GM23338 (cell line): ENCODE data around the gene DAGLA. TPM values are rescaled to one million over a fixed set of nuclear protein-coding genes. Genes with fewer than 3 reads are reported as not detected.

Experiments used
- ATAC-seq: fragments of 200-7000 bp; cut with Tn5 transposase; 3 replicates; pipeline ENCODE4 v1.9.1; 2020
- DNase-seq: peaks from one replicate; pipeline ENCODE4 v3.0.0-alpha.2; 2015; ENCODE audit warnings: low spot score
- H2AFZ ChIP-seq: fragments of 200-600 bp; sonication (generic); 2 replicates; pipeline ENCODE4 v1.8.0; 2016; ENCODE audit warnings: antibody characterized with exemption, mild to moderate bottlenecking, moderate library complexity
- H3F3A ChIP-seq: fragments of 200-600 bp; sonication (generic); replicated peaks from 2 replicates; pipeline ENCODE4 v1.8.0; 2017; ENCODE audit warnings: antibody characterized with exemption, mixed run types, low read depth
- H3K27ac ChIP-seq: fragments of 200-600 bp; sonication (generic); 2 replicates; pipeline ENCODE4 v1.6.1; 2016; ENCODE audit warnings: low read depth
- H3K27me3 ChIP-seq: fragments of 200-600 bp; sonication (generic); 2 replicates; pipeline ENCODE4 v1.8.0; 2016; ENCODE audit warnings: mild to moderate bottlenecking, mixed run types, moderate library complexity; ENCODE audit not compliant: insufficient read depth
- H3K36me3 ChIP-seq: fragments of 200-600 bp; sonication (generic); 2 replicates; pipeline ENCODE4 v1.8.0; 2016; ENCODE audit warnings: mild to moderate bottlenecking; ENCODE audit not compliant: insufficient read depth
- H3K4me1 ChIP-seq: fragments of 200-600 bp; sonication (generic); 2 replicates; pipeline ENCODE4 v1.8.0; 2016; ENCODE audit warnings: mild to moderate bottlenecking, moderate library complexity; ENCODE audit not compliant: insufficient read depth
- H3K4me2 ChIP-seq: fragments of 200-600 bp; sonication (generic); 2 replicates; pipeline ENCODE4 v1.7.1; 2017; ENCODE audit warnings: mixed run types
- H3K4me3 ChIP-seq: fragments of 200-600 bp; sonication (generic); 2 replicates; pipeline ENCODE4 v1.6.1; 2016; ENCODE audit warnings: mixed run types
- H3K79me2 ChIP-seq: fragments of 200-600 bp; sonication (generic); replicated peaks from 2 replicates; pipeline ENCODE4 v1.8.0; 2017; ENCODE audit warnings: mild to moderate bottlenecking; ENCODE audit not compliant: insufficient read depth
- H3K9me2 ChIP-seq: fragments of 200-600 bp; sonication (generic); 2 replicates; pipeline ENCODE4 v1.8.0; 2017; ENCODE audit not compliant: insufficient read depth
- H4K20me1 ChIP-seq: fragments of 200-600 bp; sonication (generic); replicated peaks from 2 replicates; pipeline ENCODE4 v1.8.0; 2017; ENCODE audit warnings: mild to moderate bottlenecking; ENCODE audit not compliant: insufficient read depth
- H3K27ac Mint-ChIP-seq: 2 replicates; pipeline ENCODE4 v1.8.0; 2020; ENCODE audit warnings: inconsistent platforms, mild to moderate bottlenecking, moderate library complexity, mixed read lengths
- H3K27me3 Mint-ChIP-seq: 3 replicates; pipeline ENCODE4 v1.8.0; 2022; ENCODE audit warnings: low read depth, mild to moderate bottlenecking, moderate library complexity, mixed read lengths, inconsistent platforms; ENCODE audit not compliant: insufficient read depth, poor library complexity
- H3K36me3 Mint-ChIP-seq: 3 replicates; pipeline ENCODE4 v1.8.0; 2021; ENCODE audit warnings: low read depth, mild to moderate bottlenecking, inconsistent platforms, moderate library complexity, mixed read lengths
- H3K4me1 Mint-ChIP-seq: 3 replicates; pipeline ENCODE4 v1.8.0; 2020; ENCODE audit warnings: mild to moderate bottlenecking, inconsistent platforms, mixed read lengths
- H3K4me3 Mint-ChIP-seq: 3 replicates; pipeline ENCODE4 v1.8.0; 2021; ENCODE audit warnings: moderate library complexity, mild to moderate bottlenecking, inconsistent platforms, mixed read lengths
- H3K9me3 Mint-ChIP-seq: 3 replicates; pipeline ENCODE4 v1.8.0; 2020; ENCODE audit warnings: moderate library complexity, mild to moderate bottlenecking, inconsistent platforms, mixed read lengths
- CREB1 ChIP-seq: fragments of 250-450 bp; sonication (Bioruptor Pico); IDR thresholded peaks from 2 replicates; pipeline ENCODE4 v1.5.0; 2020; ENCODE audit warnings: low read depth, mild to moderate bottlenecking, moderate library complexity
- JUNB ChIP-seq: IDR thresholded peaks from one replicate; pipeline ENCODE4 v1.6.1; 2016; ENCODE audit warnings: antibody characterized with exemption; ENCODE audit not compliant: unreplicated experiment
- NANOG ChIP-seq: IDR thresholded peaks from 2 replicates; pipeline ENCODE4 v1.6.1; 2016; ENCODE audit warnings: antibody characterized with exemption, borderline replicate concordance
- POLR2AphosphoS5 ChIP-seq: IDR thresholded peaks from 2 replicates; pipeline ENCODE4 v1.6.1; 2016; ENCODE audit warnings: antibody characterized with exemption, low read depth
- STAT1 ChIP-seq: IDR thresholded peaks from one replicate; pipeline ENCODE4 v1.6.1; 2016; ENCODE audit warnings: antibody characterized with exemption; ENCODE audit not compliant: unreplicated experiment
- polyA plus RNA-seq: library from polyadenylated mRNA; unstranded; fragments of >200 nt; fragmentation: Nextera tagmentation; extraction: Ambion mirVana; gene quantifications from 2 replicates; pipeline ENCODE4 v1.2.1, GENCODE V29; 2016
- total RNA-seq: library from RNA; depleted of rRNA; stranded (reverse); fragments of >200 nt; shearing (Covaris generic); gene quantifications from 2 replicates; pipeline ENCODE4 v1.2.3, GENCODE V29; 2014
- TF ChIP-seq, protein P1 (sequence below), 2 experiments: fragments of 200-600 bp in 1 of 2; sonication (generic) in 1 of 2; conservative IDR thresholded peaks; 2 replicates each; pipeline versions ENCODE4 v1.5.1 to v1.6.1; 2016 to 2017; ENCODE audit warnings: antibody characterized with exemption in 2 of 2, low read depth in 2 of 2, mild to moderate bottlenecking in 2 of 2, moderate library complexity in 1 of 2
- TF ChIP-seq, protein P2 (sequence below): fragments of 250-450 bp; sonication (Bioruptor Pico); IDR thresholded peaks from 2 replicates; pipeline ENCODE4 v1.5.0; 2020; ENCODE audit warnings: mild to moderate bottlenecking, moderate library complexity
- TF ChIP-seq, protein P3 (sequence below): IDR thresholded peaks from one replicate; pipeline ENCODE4 v1.6.1; 2018; ENCODE audit warnings: antibody characterized with exemption; ENCODE audit not compliant: unreplicated experiment

The DAGLA gene
- total and polyA plus RNA-seq, 2 experiments from 2014 or later, result 0.55 to 2.5 TPM

DNA sequence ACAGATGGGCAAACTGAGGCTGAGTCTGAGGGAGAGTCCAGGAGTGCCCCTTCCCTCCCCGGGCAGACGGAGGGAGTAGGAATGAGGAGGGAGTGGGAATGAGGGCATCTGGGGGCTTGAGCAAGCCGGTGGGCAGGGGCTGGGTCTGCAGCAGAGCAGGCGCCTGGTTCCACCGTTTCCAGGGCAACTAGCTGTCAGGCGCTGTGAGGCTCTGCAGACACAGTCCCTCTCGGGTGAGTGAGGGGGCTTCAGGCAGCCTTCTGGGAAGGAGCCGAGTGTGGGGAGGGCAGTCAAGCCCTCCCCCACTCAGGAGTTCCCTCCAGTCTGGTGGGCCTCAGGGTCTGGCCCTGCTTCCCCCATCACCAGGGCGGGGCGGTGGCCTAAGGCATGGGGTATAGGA lies 93.2 kb downstream of the DAGLA start:
- ATAC-seq (no peak), DNase-seq (no peak)
- no peaks in the 10 kb centered on the region for H3K36me3 ChIP-seq
- H3F3A ChIP-seq, result 0 out of 2 replicates have a peak, but pooled peaks cover 2% of the 10 kb centered on the region
- TF ChIP-seq, protein P1, sequence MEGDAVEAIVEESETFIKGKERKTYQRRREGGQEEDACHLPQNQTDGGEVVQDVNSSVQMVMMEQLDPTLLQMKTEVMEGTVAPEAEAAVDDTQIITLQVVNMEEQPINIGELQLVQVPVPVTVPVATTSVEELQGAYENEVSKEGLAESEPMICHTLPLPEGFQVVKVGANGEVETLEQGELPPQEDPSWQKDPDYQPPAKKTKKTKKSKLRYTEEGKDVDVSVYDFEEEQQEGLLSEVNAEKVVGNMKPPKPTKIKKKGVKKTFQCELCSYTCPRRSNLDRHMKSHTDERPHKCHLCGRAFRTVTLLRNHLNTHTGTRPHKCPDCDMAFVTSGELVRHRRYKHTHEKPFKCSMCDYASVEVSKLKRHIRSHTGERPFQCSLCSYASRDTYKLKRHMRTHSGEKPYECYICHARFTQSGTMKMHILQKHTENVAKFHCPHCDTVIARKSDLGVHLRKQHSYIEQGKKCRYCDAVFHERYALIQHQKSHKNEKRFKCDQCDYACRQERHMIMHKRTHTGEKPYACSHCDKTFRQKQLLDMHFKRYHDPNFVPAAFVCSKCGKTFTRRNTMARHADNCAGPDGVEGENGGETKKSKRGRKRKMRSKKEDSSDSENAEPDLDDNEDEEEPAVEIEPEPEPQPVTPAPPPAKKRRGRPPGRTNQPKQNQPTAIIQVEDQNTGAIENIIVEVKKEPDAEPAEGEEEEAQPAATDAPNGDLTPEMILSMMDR (conservative IDR thresholded peaks at IDR 0.05; ENCODE audit: low read depth in 2 of 2), result no peak
- TF ChIP-seq, protein P2, sequence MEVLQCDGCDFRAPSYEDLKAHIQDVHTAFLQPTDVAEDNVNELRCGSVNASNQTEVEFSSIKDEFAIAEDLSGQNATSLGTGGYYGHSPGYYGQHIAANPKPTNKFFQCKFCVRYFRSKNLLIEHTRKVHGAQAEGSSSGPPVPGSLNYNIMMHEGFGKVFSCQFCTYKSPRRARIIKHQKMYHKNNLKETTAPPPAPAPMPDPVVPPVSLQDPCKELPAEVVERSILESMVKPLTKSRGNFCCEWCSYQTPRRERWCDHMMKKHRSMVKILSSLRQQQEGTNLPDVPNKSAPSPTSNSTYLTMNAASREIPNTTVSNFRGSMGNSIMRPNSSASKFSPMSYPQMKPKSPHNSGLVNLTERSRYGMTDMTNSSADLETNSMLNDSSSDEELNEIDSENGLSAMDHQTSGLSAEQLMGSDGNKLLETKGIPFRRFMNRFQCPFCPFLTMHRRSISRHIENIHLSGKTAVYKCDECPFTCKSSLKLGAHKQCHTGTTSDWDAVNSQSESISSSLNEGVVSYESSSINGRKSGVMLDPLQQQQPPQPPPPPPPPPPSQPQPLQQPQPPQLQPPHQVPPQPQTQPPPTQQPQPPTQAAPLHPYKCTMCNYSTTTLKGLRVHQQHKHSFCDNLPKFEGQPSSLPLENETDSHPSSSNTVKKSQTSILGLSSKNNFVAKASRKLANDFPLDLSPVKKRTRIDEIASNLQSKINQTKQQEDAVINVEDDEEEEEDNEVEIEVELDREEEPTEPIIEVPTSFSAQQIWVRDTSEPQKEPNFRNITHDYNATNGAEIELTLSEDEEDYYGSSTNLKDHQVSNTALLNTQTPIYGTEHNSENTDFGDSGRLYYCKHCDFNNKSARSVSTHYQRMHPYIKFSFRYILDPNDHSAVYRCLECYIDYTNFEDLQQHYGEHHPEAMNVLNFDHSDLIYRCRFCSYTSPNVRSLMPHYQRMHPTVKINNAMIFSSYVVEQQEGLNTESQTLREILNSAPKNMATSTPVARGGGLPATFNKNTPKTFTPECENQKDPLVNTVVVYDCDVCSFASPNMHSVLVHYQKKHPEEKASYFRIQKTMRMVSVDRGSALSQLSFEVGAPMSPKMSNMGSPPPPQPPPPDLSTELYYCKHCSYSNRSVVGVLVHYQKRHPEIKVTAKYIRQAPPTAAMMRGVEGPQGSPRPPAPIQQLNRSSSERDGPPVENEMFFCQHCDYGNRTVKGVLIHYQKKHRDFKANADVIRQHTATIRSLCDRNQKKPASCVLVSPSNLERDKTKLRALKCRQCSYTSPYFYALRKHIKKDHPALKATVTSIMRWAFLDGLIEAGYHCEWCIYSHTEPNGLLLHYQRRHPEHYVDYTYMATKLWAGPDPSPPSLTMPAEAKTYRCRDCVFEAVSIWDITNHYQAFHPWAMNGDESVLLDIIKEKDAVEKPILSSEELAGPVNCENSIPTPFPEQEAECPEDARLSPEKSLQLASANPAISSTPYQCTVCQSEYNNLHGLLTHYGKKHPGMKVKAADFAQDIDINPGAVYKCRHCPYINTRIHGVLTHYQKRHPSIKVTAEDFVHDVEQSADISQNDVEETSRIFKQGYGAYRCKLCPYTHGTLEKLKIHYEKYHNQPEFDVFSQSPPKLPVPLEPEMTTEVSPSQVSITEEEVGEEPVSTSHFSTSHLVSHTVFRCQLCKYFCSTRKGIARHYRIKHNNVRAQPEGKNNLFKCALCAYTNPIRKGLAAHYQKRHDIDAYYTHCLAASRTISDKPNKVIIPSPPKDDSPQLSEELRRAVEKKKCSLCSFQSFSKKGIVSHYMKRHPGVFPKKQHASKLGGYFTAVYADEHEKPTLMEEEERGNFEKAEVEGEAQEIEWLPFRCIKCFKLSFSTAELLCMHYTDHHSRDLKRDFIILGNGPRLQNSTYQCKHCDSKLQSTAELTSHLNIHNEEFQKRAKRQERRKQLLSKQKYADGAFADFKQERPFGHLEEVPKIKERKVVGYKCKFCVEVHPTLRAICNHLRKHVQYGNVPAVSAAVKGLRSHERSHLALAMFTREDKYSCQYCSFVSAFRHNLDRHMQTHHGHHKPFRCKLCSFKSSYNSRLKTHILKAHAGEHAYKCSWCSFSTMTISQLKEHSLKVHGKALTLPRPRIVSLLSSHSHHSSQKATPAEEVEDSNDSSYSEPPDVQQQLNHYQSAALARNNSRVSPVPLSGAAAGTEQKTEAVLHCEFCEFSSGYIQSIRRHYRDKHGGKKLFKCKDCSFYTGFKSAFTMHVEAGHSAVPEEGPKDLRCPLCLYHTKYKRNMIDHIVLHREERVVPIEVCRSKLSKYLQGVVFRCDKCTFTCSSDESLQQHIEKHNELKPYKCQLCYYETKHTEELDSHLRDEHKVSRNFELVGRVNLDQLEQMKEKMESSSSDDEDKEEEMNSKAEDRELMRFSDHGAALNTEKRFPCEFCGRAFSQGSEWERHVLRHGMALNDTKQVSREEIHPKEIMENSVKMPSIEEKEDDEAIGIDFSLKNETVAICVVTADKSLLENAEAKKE (CRISPR knock-in tag), result no peak
- TF ChIP-seq POLR2AphosphoS5 (no peak), NANOG (no peak), JUNB (no peak), CREB1 (CRISPR knock-in tag) (no peak), STAT1 (no peak)
- TF ChIP-seq, protein P3, sequence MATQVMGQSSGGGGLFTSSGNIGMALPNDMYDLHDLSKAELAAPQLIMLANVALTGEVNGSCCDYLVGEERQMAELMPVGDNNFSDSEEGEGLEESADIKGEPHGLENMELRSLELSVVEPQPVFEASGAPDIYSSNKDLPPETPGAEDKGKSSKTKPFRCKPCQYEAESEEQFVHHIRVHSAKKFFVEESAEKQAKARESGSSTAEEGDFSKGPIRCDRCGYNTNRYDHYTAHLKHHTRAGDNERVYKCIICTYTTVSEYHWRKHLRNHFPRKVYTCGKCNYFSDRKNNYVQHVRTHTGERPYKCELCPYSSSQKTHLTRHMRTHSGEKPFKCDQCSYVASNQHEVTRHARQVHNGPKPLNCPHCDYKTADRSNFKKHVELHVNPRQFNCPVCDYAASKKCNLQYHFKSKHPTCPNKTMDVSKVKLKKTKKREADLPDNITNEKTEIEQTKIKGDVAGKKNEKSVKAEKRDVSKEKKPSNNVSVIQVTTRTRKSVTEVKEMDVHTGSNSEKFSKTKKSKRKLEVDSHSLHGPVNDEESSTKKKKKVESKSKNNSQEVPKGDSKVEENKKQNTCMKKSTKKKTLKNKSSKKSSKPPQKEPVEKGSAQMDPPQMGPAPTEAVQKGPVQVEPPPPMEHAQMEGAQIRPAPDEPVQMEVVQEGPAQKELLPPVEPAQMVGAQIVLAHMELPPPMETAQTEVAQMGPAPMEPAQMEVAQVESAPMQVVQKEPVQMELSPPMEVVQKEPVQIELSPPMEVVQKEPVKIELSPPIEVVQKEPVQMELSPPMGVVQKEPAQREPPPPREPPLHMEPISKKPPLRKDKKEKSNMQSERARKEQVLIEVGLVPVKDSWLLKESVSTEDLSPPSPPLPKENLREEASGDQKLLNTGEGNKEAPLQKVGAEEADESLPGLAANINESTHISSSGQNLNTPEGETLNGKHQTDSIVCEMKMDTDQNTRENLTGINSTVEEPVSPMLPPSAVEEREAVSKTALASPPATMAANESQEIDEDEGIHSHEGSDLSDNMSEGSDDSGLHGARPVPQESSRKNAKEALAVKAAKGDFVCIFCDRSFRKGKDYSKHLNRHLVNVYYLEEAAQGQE, result no peak
- peaks cover 6% of the 10 kb centered on the region for H3K4me1 ChIP-seq
- Mint-ChIP-seq H3K36me3 (peaks cover 3% of the 10 kb centered on the region; the same call in 2 of the 3 replicates), H3K27ac (no peak overlapping the region), H3K4me3 (no peak overlapping the region), H3K4me1 (peaks cover 27% of the 10 kb centered on the region), H3K9me3 (0 out of 3 replicates have a peak, but pooled peaks cover 3% of the 10 kb centered on the region), H3K27me3 (peaks cover 8% of the 10 kb centered on the region)
- no peaks in the 10 kb centered on the region for H4K20me1 ChIP-seq
- H3K27ac ChIP-seq, result no peak overlapping the region
- no peak overlapping the region for H3K4me2 ChIP-seq
- H3K27me3 ChIP-seq, result no peaks in the 10 kb centered on the region
- H2AFZ ChIP-seq, result no peak overlapping the region
- no peaks in the 10 kb centered on the region for H3K9me2 ChIP-seq
- H3K4me3 ChIP-seq, result no peak overlapping the region
- H3K79me2 ChIP-seq, result no peaks in the 10 kb centered on the region
